Spleen (tissue), 7 donors: ENCODE results near the gene DYNLT1.

Experiments
- CTCF ChIP-seq, 11 experiments: fragments of 200-600 bp in 7 of 11; fragments of 450-650 bp in 4 of 11; sonication (generic) in 4 of 11; IDR thresholded peaks in 8 of 11; conservative IDR thresholded peaks in 3 of 11; 1 replicate in 7 of 11; 2 replicates in 4 of 11; pipeline versions ENCODE4 v1.4.0 to v1.8.0; 2016 to 2021; ENCODE audit warnings: antibody characterized with exemption in 11 of 11, inconsistent platforms in 4 of 11, mild to moderate bottlenecking in 1 of 11
- POLR2A ChIP-seq, 3 donors: fragments of 450-650 bp; IDR thresholded peaks; one replicate each; pipeline ENCODE4 v1.5.1; 2017; ENCODE audit warnings: antibody characterized with exemption in 3 of 3, mild to moderate bottlenecking in 1 of 3
- donor health status: DM: no; HTN: no; CAD: no; lungs with moderate emphysema.
- donor health status: DM: no; HTN: no; CAD: no.
- donor health status: DM: no; HTN: no; CAD: no.

- TF ChIP-seq CTCF (IDR thresholded peaks at IDR 0.05 in 8 of 11, conservative IDR thresholded peaks at IDR 0.05 in 3 of 11) (no peak), POLR2A (IDR thresholded peaks at IDR 0.05) (no peak)
Observed at GRCh38 chr6:158654498-158654897, 10.0 kb upstream of the DYNLT1 start.
